K562 (cell line): ENCODE measurements around the gene SEMA4G. TPM values are rescaled to one million over a fixed set of nuclear protein-coding genes. Genes with fewer than 3 reads are reported as not detected.
A peak's percentile ranks its signal among the peaks of the same experiment; 100 is the strongest.

Experiments used
- BRCA1 ChIP-seq, 2 experiments: fragments of 450-650 bp in 1 of 2; sonication (generic) in 1 of 2; formaldehyde crosslinking in 1 of 2; IDR thresholded peaks; 2 replicates each; pipeline versions ENCODE4 v1.5.0 to v1.6.1; 2017 to 2020; ENCODE audit warnings: mild to moderate bottlenecking in 1 of 2, missing genetic modification reagents in 1 of 2
- GABPA ChIP-seq: fragments of 200-800 bp; sonication (Bioruptor generic); conservative IDR thresholded peaks from 2 replicates; pipeline ENCODE4 v1.6.1; 2016; ENCODE audit warnings: low read depth, missing genetic modification characterization, missing compliant biosample characterization
- HMGN3 ChIP-seq: IDR thresholded peaks from 2 replicates; pipeline ENCODE4 v1.6.1; 2011; ENCODE audit warnings: borderline replicate concordance, low read depth, mild to moderate bottlenecking, mixed read lengths, low read length; ENCODE audit not compliant: insufficient read length; ENCODE audit errors: extremely low read depth
- TOE1 ChIP-seq, 2 experiments: fragments of 450-650 bp in 1 of 2; sonication (generic) in 1 of 2; formaldehyde crosslinking in 1 of 2; IDR thresholded peaks; 2 replicates each; pipeline versions ENCODE4 v1.7.1 to v1.8.0; 2016 to 2022; ENCODE audit warnings: borderline replicate concordance in 2 of 2, mild to moderate bottlenecking in 2 of 2, antibody characterized with exemption in 1 of 2, inconsistent platforms in 1 of 2, low read depth in 1 of 2, missing genetic modification reagents in 1 of 2, moderate library complexity in 1 of 2
- ZNF124 ChIP-seq: sonication (generic); formaldehyde crosslinking; IDR thresholded peaks from 2 replicates; pipeline ENCODE4 v1.8.1; 2022; ENCODE audit warnings: missing genetic modification reagents
- ZNF133 ChIP-seq: fragments of 250-450 bp; sonication (Bioruptor Pico); IDR thresholded peaks from 2 replicates; pipeline ENCODE4 v1.4.0; 2020; ENCODE audit warnings: mild to moderate bottlenecking
- polyA plus RNA-seq, 8 experiments: library from polyadenylated mRNA; depleted of rRNA in 4 of 8; stranded (reverse) in 5 of 8; unstranded in 3 of 8; fragments of >200 nt; fragmentation: Nextera tagmentation in 2 of 8; fragmentation: Illumina TruSeq in 1 of 8; extraction: Ambion mirVana in 2 of 8; extraction: Trizol in 1 of 8; gene quantifications; 2 replicates each; pipeline versions ENCODE4 v1.2.1 to v1.2.3, GENCODE V29; 2011 to 2014; ENCODE audit warnings: inconsistent platforms in 1 of 8, missing spikeins in 1 of 8
- total RNA-seq, 7 experiments: library from RNA; depleted of rRNA in 6 of 7; stranded (reverse); fragments of >200 nt in 6 of 7; fragmentation: Illumina TruSeq in 2 of 7; extraction: Trizol in 2 of 7; gene quantifications; 2 replicates each; pipeline versions ENCODE4 v1.2.1 to v1.2.3, GENCODE V29; 2011 to 2021; ENCODE audit warnings: low replicate concordance in 1 of 7
- TF ChIP-seq, protein P1 (sequence below): IDR thresholded peaks from 2 replicates; pipeline ENCODE4 v1.6.1; 2011; ENCODE audit warnings: borderline replicate concordance, low read depth, mild to moderate bottlenecking, moderate library complexity, low read length; ENCODE audit not compliant: insufficient read depth, poor library complexity, severe bottlenecking
- TF ChIP-seq, protein P2 (sequence below): conservative IDR thresholded peaks from 2 replicates; pipeline ENCODE4 v1.6.1; 2011; ENCODE audit warnings: low read depth, mild to moderate bottlenecking, low read length; ENCODE audit not compliant: control insufficient read depth
- TF ChIP-seq, protein P3 (sequence below), 2 experiments: fragments of 450-650 bp; conservative IDR thresholded peaks; 2 replicates each; pipeline ENCODE4 v1.6.1; 2017; ENCODE audit warnings: mild to moderate bottlenecking in 2 of 2, moderate library complexity in 2 of 2

SEMA4G gene
- total and polyA plus RNA-seq, 9 of the 15 experiments (the other 6 are each of a cell fraction or from before 2014, with no cell fraction given): 0.40 to 7.8 (median 1.8) TPM

DNA sequence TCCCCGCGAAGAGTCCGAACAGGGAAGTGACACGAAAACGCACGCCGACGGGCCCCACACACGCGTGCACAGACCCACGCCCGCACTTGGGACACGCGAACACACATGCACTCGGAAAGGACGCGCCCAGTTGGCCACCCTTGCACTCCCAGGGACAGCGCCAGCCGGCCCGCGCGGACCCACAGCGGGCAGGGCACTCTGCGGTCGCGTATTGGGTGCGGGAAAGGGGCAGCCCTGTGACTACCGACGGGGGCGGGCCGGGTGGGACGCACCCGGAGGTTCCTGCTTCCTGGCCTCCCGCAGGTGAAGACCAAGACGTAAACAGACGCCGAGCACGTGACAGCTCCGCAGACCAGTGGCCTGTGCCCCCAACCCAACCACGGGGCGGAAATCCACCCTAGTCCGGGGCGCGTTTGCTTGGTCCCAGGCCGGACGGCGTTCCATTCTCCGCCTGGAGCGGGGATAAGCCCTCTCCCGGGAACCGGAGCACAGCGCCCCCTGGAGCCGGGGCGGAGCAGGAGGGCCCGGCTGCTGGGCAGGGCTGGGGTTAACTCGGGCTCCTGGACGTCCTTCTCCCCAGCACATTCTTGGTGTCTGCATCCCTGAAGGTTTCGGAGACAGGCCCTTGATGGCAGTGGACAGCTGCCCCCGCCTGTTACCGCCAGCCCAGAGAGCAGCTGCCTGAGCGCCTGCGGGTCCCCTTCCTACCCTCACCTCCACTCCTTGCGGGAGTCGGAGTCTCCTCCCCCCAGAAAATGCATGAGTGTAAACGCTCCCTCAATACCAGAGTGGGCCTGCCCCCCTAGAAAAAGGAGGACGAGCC lies 28.3 kb downstream of the SEMA4G start (continued):
- TF ChIP-seq, protein P1, sequence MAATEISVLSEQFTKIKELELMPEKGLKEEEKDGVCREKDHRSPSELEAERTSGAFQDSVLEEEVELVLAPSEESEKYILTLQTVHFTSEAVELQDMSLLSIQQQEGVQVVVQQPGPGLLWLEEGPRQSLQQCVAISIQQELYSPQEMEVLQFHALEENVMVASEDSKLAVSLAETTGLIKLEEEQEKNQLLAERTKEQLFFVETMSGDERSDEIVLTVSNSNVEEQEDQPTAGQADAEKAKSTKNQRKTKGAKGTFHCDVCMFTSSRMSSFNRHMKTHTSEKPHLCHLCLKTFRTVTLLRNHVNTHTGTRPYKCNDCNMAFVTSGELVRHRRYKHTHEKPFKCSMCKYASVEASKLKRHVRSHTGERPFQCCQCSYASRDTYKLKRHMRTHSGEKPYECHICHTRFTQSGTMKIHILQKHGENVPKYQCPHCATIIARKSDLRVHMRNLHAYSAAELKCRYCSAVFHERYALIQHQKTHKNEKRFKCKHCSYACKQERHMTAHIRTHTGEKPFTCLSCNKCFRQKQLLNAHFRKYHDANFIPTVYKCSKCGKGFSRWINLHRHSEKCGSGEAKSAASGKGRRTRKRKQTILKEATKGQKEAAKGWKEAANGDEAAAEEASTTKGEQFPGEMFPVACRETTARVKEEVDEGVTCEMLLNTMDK: peak; percentile 90
- 0 out of 2 replicates have a peak, but pooled peaks have one; percentile 26 for TF ChIP-seq GABPA (tag)
- no peak for TF ChIP-seq BRCA1 (IDR thresholded peaks at IDR 0.05)
- TF ChIP-seq BRCA1 (CRISPR knock-in tag; IDR thresholded peaks at IDR 0.05): no peak
- 0 out of 2 replicates have a peak, but pooled peaks have one; percentile 34 for TF ChIP-seq TOE1 (IDR thresholded peaks at IDR 0.05; ENCODE audit: borderline replicate concordance)
- no peak for TF ChIP-seq TOE1 (CRISPR knock-in tag; IDR thresholded peaks at IDR 0.05; ENCODE audit: borderline replicate concordance, low read depth)
- no peak for TF ChIP-seq ZNF124 (CRISPR knock-in tag)
- TF ChIP-seq, protein P2, sequence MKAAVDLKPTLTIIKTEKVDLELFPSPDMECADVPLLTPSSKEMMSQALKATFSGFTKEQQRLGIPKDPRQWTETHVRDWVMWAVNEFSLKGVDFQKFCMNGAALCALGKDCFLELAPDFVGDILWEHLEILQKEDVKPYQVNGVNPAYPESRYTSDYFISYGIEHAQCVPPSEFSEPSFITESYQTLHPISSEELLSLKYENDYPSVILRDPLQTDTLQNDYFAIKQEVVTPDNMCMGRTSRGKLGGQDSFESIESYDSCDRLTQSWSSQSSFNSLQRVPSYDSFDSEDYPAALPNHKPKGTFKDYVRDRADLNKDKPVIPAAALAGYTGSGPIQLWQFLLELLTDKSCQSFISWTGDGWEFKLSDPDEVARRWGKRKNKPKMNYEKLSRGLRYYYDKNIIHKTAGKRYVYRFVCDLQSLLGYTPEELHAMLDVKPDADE: 0 out of 2 replicates have a peak, but pooled peaks have one; percentile 25
- no peak for TF ChIP-seq ZNF133
- TF ChIP-seq, protein P3, sequence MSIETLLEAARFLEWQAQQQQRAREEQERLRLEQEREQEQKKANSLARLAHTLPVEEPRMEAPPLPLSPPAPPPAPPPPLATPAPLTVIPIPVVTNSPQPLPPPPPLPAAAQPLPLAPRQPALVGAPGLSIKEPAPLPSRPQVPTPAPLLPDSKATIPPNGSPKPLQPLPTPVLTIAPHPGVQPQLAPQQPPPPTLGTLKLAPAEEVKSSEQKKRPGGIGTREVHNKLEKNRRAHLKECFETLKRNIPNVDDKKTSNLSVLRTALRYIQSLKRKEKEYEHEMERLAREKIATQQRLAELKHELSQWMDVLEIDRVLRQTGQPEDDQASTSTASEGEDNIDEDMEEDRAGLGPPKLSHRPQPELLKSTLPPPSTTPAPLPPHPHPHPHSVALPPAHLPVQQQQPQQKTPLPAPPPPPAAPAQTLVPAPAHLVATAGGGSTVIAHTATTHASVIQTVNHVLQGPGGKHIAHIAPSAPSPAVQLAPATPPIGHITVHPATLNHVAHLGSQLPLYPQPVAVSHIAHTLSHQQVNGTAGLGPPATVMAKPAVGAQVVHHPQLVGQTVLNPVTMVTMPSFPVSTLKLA (conservative IDR thresholded peaks at IDR 0.05): peak; percentile 79 to 81
- TF ChIP-seq HMGN3: peak; percentile 4
- TF ChIP-seq, all 486 proteins: peak for 59
